Activated CD8-positive, alpha-beta memory T cell treated with anti-CD3 and anti-CD28 coated beads, Interleukin-2, amount 50 U/mL, for 1 hour (primary cell): Measurements from ENCODE around the gene ABCC5.
"Not testable (repeated sequence)": the region's sequence is repeated elsewhere in the genome, so short reads cannot be mapped to it uniquely, and the experiment has no call there.

ENCODE experiments used
- DNase-seq: peaks from one replicate; pipeline ENCODE4 v3.0.0-alpha.2; 2020; ENCODE audit errors: extremely low read depth

ABCC5 gene

GRCh38 chr3:184016169-184016570 lies 1.5 kb downstream of the ABCC5 start:
- DNase-seq: no peak

GRCh38 chr3:184015381-184016019 lies 2.2 kb downstream of the ABCC5 start:
- no peak for DNase-seq

GRCh38 chr3:184011937-184012889 lies 5.5 kb downstream of the ABCC5 start:
- DNase-seq: no peak

GRCh38 chr3:184011230-184011876 lies 6.3 kb downstream of the ABCC5 start:
- no peak for DNase-seq

- no peak for DNase-seq
Measured at GRCh38 chr3:184008161-184008560, 9.5 kb downstream of the ABCC5 start.

- DNase-seq: not testable (repeated sequence)
Measured at GRCh38 chr3:184007143-184007813, 10.4 kb downstream of the ABCC5 start.

DNA sequence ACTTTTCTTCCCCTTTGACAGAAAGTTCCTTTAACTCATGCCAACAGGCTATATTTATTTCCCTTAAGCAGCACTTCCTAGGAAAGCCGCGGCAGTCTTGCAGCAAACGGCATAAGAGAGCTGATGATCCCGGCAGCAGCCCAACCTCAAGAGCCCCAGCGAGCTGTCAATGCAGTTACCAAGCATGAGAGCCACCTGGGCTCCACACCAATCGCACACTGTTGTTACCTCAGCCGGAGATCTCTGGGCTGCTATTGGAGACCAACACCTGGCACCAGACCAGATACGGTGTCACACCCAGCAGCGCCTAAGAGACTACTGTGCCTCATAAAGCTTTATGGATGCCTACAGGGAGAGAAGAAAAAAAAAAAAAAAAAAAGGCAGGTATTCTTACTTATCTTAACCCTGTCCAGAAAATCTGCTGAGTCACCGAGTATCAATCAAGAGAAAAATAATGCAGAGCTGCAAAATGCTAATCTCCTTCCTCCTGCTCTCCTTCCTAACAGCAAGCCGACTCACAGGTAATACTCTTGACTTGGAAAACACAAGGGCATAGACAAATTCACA lies 11.7 kb downstream of the ABCC5 start:
- no peak for DNase-seq

GRCh38 chr3:184004476-184004875 lies 13.2 kb downstream of the ABCC5 start:
- no peak for DNase-seq

DNA sequence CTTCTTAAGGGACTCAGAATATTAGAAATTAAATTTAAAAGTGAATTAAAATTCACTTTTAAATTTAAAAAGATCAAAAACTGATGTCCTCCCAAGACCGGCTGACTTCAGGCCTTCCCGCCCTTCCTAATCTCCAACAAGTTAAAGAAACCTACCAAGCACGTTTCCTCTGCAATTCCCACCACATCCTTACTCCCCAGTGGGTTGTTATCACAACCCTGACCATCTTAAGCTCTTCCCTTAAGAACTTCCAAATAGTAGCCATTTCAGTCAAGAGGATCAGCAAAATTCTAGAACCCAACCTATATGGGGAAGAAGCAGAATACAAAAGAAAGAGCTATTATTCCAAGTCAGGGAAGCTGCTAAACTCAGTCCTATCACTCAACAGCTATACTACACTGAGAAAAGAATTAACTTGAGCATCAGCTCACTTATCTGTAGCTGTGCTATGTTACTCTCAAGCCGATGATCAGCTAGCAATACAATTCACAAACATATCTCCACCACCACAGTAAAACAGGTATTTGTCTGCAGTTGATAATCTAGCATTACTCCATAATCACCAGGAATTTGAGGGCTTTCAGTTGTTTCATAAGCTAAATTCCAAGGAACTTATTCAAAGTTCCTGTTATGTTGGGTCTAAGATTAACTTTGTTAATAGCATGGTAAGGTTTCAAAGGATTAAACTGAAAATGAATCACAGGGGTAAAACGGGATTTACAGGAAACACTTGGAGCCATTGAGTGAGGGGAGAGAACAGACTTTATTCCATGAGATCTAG lies 14.3 kb downstream of the ABCC5 start:
- no peak for DNase-seq

GRCh38 chr3:184002469-184002868 lies 15.2 kb downstream of the ABCC5 start:
- no peak for DNase-seq

- no peak for DNase-seq
Measured at GRCh38 chr3:184001761-184002160, 15.9 kb downstream of the ABCC5 start.

DNA sequence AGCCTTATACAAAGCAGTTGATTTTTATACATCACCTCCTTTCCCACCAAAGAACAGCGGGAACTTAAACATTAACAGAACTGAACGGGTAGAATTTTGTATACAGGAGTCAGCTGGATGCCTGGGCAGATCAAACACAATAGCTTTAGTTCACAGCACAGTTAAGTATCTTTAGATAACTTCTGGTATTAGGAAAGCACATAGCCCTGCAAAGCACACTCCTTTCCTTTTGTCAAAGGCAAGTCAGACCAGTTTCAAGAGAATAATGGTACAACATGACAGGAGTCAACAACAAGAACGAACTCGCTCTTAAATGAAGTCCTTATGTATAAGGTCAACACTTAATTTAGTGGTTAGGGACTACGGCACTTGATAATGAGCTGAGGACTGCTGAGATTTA lies 26.3 kb downstream of the ABCC5 start:
- DNase-seq: no peak

DNA sequence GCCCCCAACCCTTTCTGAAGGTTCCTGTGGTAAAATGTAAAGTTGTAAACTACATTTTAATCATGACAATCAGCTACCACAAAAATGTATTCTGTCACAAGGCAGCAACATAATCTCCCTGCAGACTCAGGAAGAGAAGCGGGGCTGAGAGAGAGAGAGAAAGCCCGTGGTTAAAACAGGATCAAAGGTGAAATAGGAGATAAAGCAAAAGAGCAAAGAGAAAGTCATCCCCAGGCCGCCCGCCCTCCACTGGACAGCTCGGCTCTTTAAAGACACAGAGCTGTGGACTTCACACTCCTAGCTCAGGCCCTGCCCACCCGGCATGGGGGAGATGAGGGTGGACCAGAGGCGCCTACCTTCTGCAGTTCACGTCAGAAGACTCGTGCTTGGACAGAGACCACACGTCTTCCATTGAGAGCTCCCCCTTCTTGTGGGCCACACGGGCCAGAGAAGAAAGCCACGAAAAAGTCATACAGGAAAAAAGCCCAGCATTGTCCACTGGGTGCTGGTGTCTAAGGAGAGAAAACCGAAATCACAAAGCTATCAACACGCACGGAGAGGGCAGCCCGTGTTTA lies 29.4 kb downstream of the ABCC5 start:
- no peak for DNase-seq

GRCh38 chr3:183987000-183987600 lies 30.6 kb downstream of the ABCC5 start:
- DNase-seq: no peak

GRCh38 chr3:183984749-183985729 lies 32.6 kb downstream of the ABCC5 start:
- no peak for DNase-seq

GRCh38 chr3:183984127-183984740 lies 33.5 kb downstream of the ABCC5 start:
- DNase-seq: no peak

- DNase-seq: no peak
Measured at GRCh38 chr3:183981990-183982644, 35.6 kb downstream of the ABCC5 start.

DNA sequence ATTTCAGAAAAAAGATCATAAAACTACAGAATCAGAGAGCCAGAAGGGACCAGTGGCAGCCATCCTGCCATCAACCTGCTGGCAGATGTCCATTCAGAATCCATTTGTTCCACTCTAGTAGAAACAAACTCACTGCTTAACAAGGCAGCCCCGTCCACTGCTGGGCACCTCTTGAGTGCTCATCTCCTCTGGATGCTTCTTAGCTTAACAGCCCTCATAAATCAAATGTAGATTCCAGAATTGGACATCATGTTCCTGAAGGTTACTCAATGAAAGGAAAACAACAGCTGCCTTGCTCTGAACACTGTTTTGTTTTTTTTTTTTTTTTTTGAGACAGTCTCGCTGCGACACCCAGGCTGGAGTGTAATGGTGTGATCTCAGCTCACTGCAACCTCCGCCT lies 37.3 kb downstream of the ABCC5 start:
- DNase-seq: no peak
